NB4 (cell line): Measurements from ENCODE around the gene IL17RC.

Experiments used
- MYC ChIP-seq: IDR thresholded peaks from 2 replicates; pipeline ENCODE4 v1.6.1; 2011; ENCODE audit warnings: low read depth, low read length
- POLR2A ChIP-seq: IDR thresholded peaks from 2 replicates; pipeline ENCODE4 v1.6.1; 2011; ENCODE audit warnings: mild to moderate bottlenecking; ENCODE audit not compliant: insufficient read length; ENCODE audit errors: extremely low read depth
- TF ChIP-seq, protein P1 (sequence below): IDR thresholded peaks from one replicate; pipeline ENCODE4 v1.5.1; 2012; ENCODE audit warnings: low read depth, low read length

DNA sequence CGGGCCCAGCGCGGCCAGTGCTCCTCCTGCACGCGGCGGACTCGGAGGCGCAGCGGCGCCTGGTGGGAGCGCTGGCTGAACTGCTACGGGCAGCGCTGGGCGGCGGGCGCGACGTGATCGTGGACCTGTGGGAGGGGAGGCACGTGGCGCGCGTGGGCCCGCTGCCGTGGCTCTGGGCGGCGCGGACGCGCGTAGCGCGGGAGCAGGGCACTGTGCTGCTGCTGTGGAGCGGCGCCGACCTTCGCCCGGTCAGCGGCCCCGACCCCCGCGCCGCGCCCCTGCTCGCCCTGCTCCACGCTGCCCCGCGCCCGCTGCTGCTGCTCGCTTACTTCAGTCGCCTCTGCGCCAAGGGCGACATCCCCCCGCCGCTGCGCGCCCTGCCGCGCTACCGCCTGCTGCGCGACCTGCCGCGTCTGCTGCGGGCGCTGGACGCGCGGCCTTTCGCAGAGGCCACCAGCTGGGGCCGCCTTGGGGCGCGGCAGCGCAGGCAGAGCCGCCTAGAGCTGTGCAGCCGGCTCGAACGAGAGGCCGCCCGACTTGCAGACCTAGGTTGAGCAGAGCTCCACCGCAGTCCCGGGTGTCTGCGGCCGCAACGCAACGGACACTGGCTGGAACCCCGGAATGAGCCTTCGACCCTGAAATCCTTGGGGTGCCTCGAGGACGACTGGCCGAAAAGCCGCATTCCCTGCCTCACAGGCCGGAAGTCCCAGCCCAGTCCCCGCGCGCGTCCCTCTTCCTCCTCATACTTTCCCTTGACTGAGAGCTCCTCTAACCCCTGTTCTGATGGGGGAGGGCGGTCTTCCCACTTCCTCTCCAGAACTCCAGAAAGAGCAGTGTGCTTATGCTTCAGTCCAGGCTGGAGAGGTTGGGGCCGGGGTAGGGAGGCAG, 1.4 kb upstream of the IL17RC start:
- TF ChIP-seq, protein P1, sequence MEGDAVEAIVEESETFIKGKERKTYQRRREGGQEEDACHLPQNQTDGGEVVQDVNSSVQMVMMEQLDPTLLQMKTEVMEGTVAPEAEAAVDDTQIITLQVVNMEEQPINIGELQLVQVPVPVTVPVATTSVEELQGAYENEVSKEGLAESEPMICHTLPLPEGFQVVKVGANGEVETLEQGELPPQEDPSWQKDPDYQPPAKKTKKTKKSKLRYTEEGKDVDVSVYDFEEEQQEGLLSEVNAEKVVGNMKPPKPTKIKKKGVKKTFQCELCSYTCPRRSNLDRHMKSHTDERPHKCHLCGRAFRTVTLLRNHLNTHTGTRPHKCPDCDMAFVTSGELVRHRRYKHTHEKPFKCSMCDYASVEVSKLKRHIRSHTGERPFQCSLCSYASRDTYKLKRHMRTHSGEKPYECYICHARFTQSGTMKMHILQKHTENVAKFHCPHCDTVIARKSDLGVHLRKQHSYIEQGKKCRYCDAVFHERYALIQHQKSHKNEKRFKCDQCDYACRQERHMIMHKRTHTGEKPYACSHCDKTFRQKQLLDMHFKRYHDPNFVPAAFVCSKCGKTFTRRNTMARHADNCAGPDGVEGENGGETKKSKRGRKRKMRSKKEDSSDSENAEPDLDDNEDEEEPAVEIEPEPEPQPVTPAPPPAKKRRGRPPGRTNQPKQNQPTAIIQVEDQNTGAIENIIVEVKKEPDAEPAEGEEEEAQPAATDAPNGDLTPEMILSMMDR = no peak
- peak; percentile 57 for TF ChIP-seq POLR2A
- TF ChIP-seq MYC = peak; percentile 55
